Ascending aorta (tissue), 2 donors: ENCODE data around the gene SPEF2. TPM values are rescaled to one million over a fixed set of nuclear protein-coding genes. Genes with fewer than 3 reads are reported as not detected.

Experiments
- DNase-seq, 2 donors: peaks; one replicate each; pipeline ENCODE4 v3.0.0-alpha.2; 2019; ENCODE audit warnings: low spot score in 2 of 2
- H3K27ac ChIP-seq, 2 donors: fragments of 200-600 bp; sonication (generic); one replicate each; pipeline ENCODE4 v1.5.1; 2016 to 2017; ENCODE audit warnings: mild to moderate bottlenecking in 1 of 2
- H3K27me3 ChIP-seq: fragments of 200-600 bp; sonication (generic); one replicate; pipeline ENCODE4 v1.5.1; 2017
- H3K36me3 ChIP-seq, 2 donors: fragments of 200-600 bp; sonication (generic); one replicate each; pipeline ENCODE4 v1.5.1; 2016
- H3K4me1 ChIP-seq, 2 donors: fragments of 200-600 bp; sonication (generic); one replicate each; pipeline ENCODE4 v1.5.1; 2016 to 2017; ENCODE audit warnings: mild to moderate bottlenecking in 1 of 2
- H3K4me3 ChIP-seq, 2 donors: fragments of 200-600 bp; sonication (generic); one replicate each; pipeline ENCODE4 v1.5.1; 2016 to 2017; ENCODE audit warnings: mild to moderate bottlenecking in 1 of 2
- H3K9me3 ChIP-seq, 2 donors: fragments of 200-600 bp; sonication (generic); one replicate each; pipeline ENCODE4 v1.5.1; 2016
- CTCF ChIP-seq, 3 experiments: fragments of 200-600 bp in 2 of 3; fragments of 450-650 bp in 1 of 3; sonication (generic) in 2 of 3; IDR thresholded peaks; one replicate each; pipeline ENCODE4 v1.5.1; 2016 to 2019; ENCODE audit warnings: antibody characterized with exemption in 3 of 3, mild to moderate bottlenecking in 1 of 3, moderate library complexity in 1 of 3
- intact Hi-C: fragments of 100-400 bp; cut with DNase I; formaldehyde crosslinking; loops from one replicate; pipeline ENCODE4 v1.15.1; 2023
- total RNA-seq: library from RNA; depleted of rRNA; stranded (reverse); fragments of >200 nt; gene quantifications from one replicate; pipeline ENCODE4 v1.1.0, GENCODE V29; 2016

The SPEF2 gene
- total RNA-seq, 1 donor from 2014 or later: 0.32 TPM

GRCh38 chr5:35659556-35659955 lies 41.9 kb downstream of the SPEF2 start:
- no peak for TF ChIP-seq CTCF (IDR thresholded peaks at IDR 0.05)
- intact Hi-C loops: no loop called here
- no peaks in the 10 kb centered on the region for H3K4me1 ChIP-seq

GRCh38 chr5:35660451-35660850 lies 42.8 kb downstream of the SPEF2 start:
- Histone ChIP-seq H3K4me3 (no peak overlapping the region), H3K27ac (no peak overlapping the region), H3K36me3 (no peaks in the 10 kb centered on the region), H3K9me3 (no peaks in the 10 kb centered on the region), H3K4me1 (no peaks in the 10 kb centered on the region), H3K27me3 (no peaks in the 10 kb centered on the region)
- no peak for DNase-seq
- TF ChIP-seq CTCF (IDR thresholded peaks at IDR 0.05): no peak
- intact Hi-C loops: no loop called here

More at GRCh38 chr5:35659556-35659955, 41.9 kb downstream of the SPEF2 start:
- no peak overlapping the region for H3K4me3 ChIP-seq
- H3K27me3 ChIP-seq: no peaks in the 10 kb centered on the region
- DNase-seq: no peak
- H3K36me3 ChIP-seq: no peaks in the 10 kb centered on the region
- no peak overlapping the region for H3K27ac ChIP-seq
- no peaks in the 10 kb centered on the region for H3K9me3 ChIP-seq

GRCh38 chr5:35664584-35664983 lies 46.9 kb downstream of the SPEF2 start:
- no peak for TF ChIP-seq CTCF (IDR thresholded peaks at IDR 0.05)
- H3K4me1 ChIP-seq: no peaks in the 10 kb centered on the region
- no peaks in the 10 kb centered on the region for H3K27me3 ChIP-seq
- intact Hi-C loops: no loop called here
- no peak overlapping the region for H3K4me3 ChIP-seq
- no peak for DNase-seq
- H3K9me3 ChIP-seq: no peaks in the 10 kb centered on the region
- no peaks in the 10 kb centered on the region for H3K36me3 ChIP-seq
- no peak overlapping the region for H3K27ac ChIP-seq

- no peak for DNase-seq
- no peak for TF ChIP-seq CTCF (IDR thresholded peaks at IDR 0.05)
- H3K27ac ChIP-seq: no peak overlapping the region
- H3K9me3 ChIP-seq: no peaks in the 10 kb centered on the region
- H3K36me3 ChIP-seq: no peaks in the 10 kb centered on the region
- intact Hi-C loops: no loop called here
- H3K27me3 ChIP-seq: no peaks in the 10 kb centered on the region
- H3K4me3 ChIP-seq: no peak overlapping the region
- H3K4me1 ChIP-seq: no peaks in the 10 kb centered on the region
Observed at GRCh38 chr5:35665096-35665495, 47.4 kb downstream of the SPEF2 start.

GRCh38 chr5:35668319-35668718 lies 50.7 kb downstream of the SPEF2 start:
- H3K36me3 ChIP-seq: no peaks in the 10 kb centered on the region
- no peak overlapping the region for H3K4me3 ChIP-seq
- intact Hi-C loops: no loop called here
- no peaks in the 10 kb centered on the region for H3K9me3 ChIP-seq
- no peaks in the 10 kb centered on the region for H3K4me1 ChIP-seq
- no peak for DNase-seq
- H3K27me3 ChIP-seq: no peaks in the 10 kb centered on the region
- no peak for TF ChIP-seq CTCF (IDR thresholded peaks at IDR 0.05)
- no peak overlapping the region for H3K27ac ChIP-seq

GRCh38 chr5:35668794-35669193 lies 51.1 kb downstream of the SPEF2 start:
- Histone ChIP-seq H3K9me3 (no peaks in the 10 kb centered on the region), H3K4me3 (no peak overlapping the region), H3K36me3 (no peaks in the 10 kb centered on the region), H3K4me1 (no peaks in the 10 kb centered on the region), H3K27me3 (no peaks in the 10 kb centered on the region), H3K27ac (no peak overlapping the region)
- no peak for DNase-seq
- intact Hi-C loops: no loop called here
- TF ChIP-seq CTCF (IDR thresholded peaks at IDR 0.05): no peak
